OCI-LY3 (cell line): ENCODE results near the gene ZC3H7B.

ENCODE experiments used
- H2AFZ ChIP-seq: fragments of 200-600, 300-600 bp; shearing (Covaris generic); 2 replicates; pipeline ENCODE4 v1.6.0; 2014; ENCODE audit warnings: antibody characterized with exemption, low read depth, low read length
- H3K27ac ChIP-seq: fragments of 200-600, 300-600 bp; sonication (generic); 2 replicates; pipeline ENCODE4 v1.5.1; 2014; ENCODE audit warnings: mild to moderate bottlenecking, low read length, moderate library complexity, mixed read lengths
- H3K27me3 ChIP-seq: fragments of 200-600, 300-600 bp; sonication (generic); 2 replicates; pipeline ENCODE4 v1.6.1; 2014; ENCODE audit warnings: low read depth, low read length, mixed read lengths
- H3K36me3 ChIP-seq: fragments of 200-600, 300-600 bp; sonication (generic); replicated peaks from 2 replicates; pipeline ENCODE3; 2014; ENCODE audit warnings: low read depth, low read length, mixed read lengths
- H3K4me1 ChIP-seq: fragments of 300-600, 200-600 bp; sonication (generic); 2 replicates; pipeline ENCODE4 v1.6.1; 2014; ENCODE audit warnings: low read length, mixed read lengths
- H3K4me2 ChIP-seq: fragments of 200-600, 300-600 bp; sonication (generic); 2 replicates; pipeline ENCODE4 v1.6.1; 2014; ENCODE audit warnings: low read length, mixed read lengths
- H3K4me3 ChIP-seq: fragments of 300-600, 200-600 bp; sonication (generic); 2 replicates; pipeline ENCODE4 v1.5.1; 2014; ENCODE audit warnings: antibody characterized with exemption, mild to moderate bottlenecking, low read length, moderate library complexity
- H3K79me2 ChIP-seq: fragments of 300-600, 200-600 bp; shearing (Covaris generic); 2 replicates; pipeline ENCODE4 v1.6.1; 2014; ENCODE audit warnings: mild to moderate bottlenecking, low read length, mixed read lengths
- H3K9ac ChIP-seq: fragments of 300-600, 200-600 bp; shearing (Covaris generic); 2 replicates; pipeline ENCODE4 v1.6.0; 2014; ENCODE audit warnings: mild to moderate bottlenecking, low read length, moderate library complexity
- H3K9me3 ChIP-seq: fragments of 200-600, 300-600 bp; shearing (Covaris generic); 2 replicates; pipeline ENCODE4 v1.6.1; 2014; ENCODE audit warnings: low read length, mixed read lengths; ENCODE audit not compliant: insufficient read depth
- H4K20me1 ChIP-seq: fragments of 200-600, 300-600 bp; sonication (generic); 2 replicates; pipeline ENCODE4 v1.6.1; 2016; ENCODE audit warnings: low read length, mixed read lengths; ENCODE audit not compliant: insufficient read depth
- EZH2phosphoT487 ChIP-seq: fragments of 200-600 bp; shearing (Covaris generic); IDR thresholded peaks from 2 replicates; pipeline ENCODE4 v1.6.1; 2018; ENCODE audit warnings: antibody characterized with exemption, mixed run types, low read depth
- TF ChIP-seq, protein P1 (sequence below): fragments of 200-600, 300-600 bp; sonication (generic); IDR thresholded peaks from 2 replicates; pipeline ENCODE4 v1.5.1; 2014; ENCODE audit warnings: antibody characterized with exemption, low read length, low read depth

The ZC3H7B gene

DNA sequence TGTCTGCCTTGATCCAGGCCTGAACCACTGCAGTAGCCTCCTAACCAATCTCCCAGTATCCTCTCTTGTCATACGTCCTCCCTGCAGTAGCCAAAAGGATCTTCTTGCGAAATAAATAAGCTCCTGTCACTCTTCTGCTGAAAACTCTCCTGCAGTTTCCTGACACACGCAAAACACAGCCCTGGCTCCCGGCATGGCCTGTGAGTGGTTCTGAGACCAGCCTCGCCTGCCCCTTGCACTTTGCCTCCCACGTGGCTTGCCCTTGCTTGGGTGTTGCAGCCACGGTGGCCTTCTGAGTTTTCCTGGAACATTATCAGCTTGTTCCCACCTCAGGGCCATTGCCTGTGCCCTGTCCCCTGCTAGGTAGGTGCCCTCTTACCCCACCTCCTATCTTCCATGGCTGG lies 7.2 kb downstream of the ZC3H7B start:
- no peak overlapping the region for H3K4me2 ChIP-seq
- H3K36me3 ChIP-seq: peaks cover 41% of the 10 kb centered on the region

DNA sequence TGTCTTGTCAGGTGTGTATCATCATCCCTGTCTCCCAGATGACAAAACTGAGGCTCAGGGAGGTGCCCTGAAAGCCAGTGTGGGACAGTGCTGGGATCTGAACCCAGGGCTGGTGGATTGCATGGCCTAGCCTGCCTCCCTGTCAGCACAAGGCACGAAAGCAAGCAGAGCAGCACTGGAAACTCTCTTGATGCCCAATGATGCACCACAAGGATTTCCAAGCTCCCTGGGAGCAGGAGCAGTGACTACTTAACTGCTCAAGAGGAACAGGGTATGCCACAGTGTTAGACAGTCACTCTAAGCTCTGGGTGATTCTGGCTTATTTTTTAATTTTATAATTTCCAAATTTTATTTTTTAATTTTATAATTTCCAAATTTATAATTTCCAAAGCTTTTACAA lies 9.0 kb downstream of the ZC3H7B start:
- Histone ChIP-seq H4K20me1 (peaks cover 46% of the 10 kb centered on the region), H3K79me2 (peaks cover 98% of the 10 kb centered on the region), H3K27ac (no peak overlapping the region), H3K27me3 (no peaks in the 10 kb centered on the region), H3K9ac (no peak overlapping the region), H3K36me3 (peaks cover 33% of the 10 kb centered on the region), H2AFZ (no peak overlapping the region), H3K4me1 (no peaks in the 10 kb centered on the region), H3K9me3 (no peaks in the 10 kb centered on the region), H3K4me3 (no peak overlapping the region), H3K4me2 (no peak overlapping the region)
- TF ChIP-seq EZH2phosphoT487: no peak
- TF ChIP-seq, protein P1, sequence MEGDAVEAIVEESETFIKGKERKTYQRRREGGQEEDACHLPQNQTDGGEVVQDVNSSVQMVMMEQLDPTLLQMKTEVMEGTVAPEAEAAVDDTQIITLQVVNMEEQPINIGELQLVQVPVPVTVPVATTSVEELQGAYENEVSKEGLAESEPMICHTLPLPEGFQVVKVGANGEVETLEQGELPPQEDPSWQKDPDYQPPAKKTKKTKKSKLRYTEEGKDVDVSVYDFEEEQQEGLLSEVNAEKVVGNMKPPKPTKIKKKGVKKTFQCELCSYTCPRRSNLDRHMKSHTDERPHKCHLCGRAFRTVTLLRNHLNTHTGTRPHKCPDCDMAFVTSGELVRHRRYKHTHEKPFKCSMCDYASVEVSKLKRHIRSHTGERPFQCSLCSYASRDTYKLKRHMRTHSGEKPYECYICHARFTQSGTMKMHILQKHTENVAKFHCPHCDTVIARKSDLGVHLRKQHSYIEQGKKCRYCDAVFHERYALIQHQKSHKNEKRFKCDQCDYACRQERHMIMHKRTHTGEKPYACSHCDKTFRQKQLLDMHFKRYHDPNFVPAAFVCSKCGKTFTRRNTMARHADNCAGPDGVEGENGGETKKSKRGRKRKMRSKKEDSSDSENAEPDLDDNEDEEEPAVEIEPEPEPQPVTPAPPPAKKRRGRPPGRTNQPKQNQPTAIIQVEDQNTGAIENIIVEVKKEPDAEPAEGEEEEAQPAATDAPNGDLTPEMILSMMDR: no peak

More for the DNA sequence above, 7.2 kb downstream of the ZC3H7B start:
- no peak overlapping the region for H3K9ac ChIP-seq
- no peak overlapping the region for H2AFZ ChIP-seq
- H3K4me1 ChIP-seq: no peaks in the 10 kb centered on the region
- TF ChIP-seq, protein P1: no peak
- no peak for TF ChIP-seq EZH2phosphoT487
- H3K4me3 ChIP-seq: no peak overlapping the region
- H3K79me2 ChIP-seq: peaks cover 99% of the 10 kb centered on the region
- H3K9me3 ChIP-seq: no peaks in the 10 kb centered on the region
- no peak overlapping the region for H3K27ac ChIP-seq
- no peaks in the 10 kb centered on the region for H3K27me3 ChIP-seq
- H4K20me1 ChIP-seq: peaks cover 54% of the 10 kb centered on the region

DNA sequence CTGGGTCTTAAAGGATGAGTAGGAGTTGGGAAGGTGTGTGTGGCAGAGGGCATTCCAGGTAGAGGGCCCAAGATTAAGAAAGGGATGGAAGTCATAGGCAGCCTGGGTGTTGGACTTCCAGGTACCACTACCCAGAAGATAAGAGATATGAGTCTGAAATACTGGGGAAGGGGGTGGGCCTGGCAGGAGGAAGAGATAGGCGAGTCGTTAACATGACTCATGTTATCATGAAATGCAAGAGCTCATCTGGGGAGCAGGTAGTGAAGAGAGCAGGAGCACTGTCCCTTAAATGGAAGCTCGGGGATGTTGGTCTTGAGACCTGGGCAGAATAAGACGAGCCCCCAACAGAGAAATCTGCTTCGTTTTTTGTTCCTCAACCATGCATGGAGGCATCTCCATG lies 10.2 kb downstream of the ZC3H7B start:
- Histone ChIP-seq H3K9ac (no peak overlapping the region), H3K79me2 (peaks cover 98% of the 10 kb centered on the region), H3K9me3 (no peaks in the 10 kb centered on the region), H3K4me3 (no peak overlapping the region), H3K27me3 (no peaks in the 10 kb centered on the region), H3K4me1 (no peaks in the 10 kb centered on the region), H3K36me3 (peaks cover 27% of the 10 kb centered on the region), H3K27ac (no peak overlapping the region), H3K4me2 (no peak overlapping the region), H4K20me1 (peaks cover 43% of the 10 kb centered on the region), H2AFZ (no peak overlapping the region)
- no peak for TF ChIP-seq EZH2phosphoT487

DNA sequence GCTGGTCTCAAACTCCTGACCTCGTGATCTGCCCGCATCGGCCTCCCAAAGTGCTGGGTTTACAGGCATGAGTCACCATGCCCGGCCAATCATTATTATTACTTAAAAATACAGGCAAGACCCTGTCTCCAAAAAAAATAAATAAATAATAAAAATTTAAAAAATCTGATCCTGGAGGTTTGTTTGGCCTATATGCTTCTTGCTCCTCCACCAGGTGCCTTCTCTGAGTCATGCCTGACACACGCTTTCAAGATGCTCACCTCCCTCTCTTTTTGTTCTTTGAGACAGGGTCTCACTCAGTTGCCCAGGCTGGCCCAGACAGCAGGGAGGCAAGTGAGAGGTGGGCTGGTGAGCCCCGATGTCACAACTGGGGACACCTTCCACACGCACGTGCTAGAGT lies 13.5 kb downstream of the ZC3H7B start:
- TF ChIP-seq, protein P1: no peak
- TF ChIP-seq EZH2phosphoT487: no peak
- no peak overlapping the region for H3K4me3 ChIP-seq

DNA sequence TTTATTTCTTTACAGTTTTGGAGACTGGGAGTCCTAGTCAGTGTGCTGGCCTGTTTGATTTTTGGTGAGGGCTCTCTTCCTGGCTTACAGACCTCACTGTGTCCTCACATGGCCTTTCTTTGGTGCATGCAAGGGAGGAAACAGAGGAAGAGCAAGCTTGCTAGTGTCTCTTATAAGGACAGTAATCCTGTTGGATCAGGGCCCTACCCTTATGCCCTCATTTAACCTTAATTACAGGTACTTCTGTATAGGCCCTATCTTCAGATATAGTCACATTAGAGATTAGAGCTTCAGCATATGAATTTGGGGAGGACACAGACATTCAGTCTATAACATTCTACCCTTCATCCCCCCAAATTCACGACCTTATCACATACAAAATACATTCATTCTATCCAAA lies 14.3 kb downstream of the ZC3H7B start:
- TF ChIP-seq, protein P1: no peak
- no peak for TF ChIP-seq EZH2phosphoT487
- Histone ChIP-seq H4K20me1 (peaks cover 21% of the 10 kb centered on the region), H3K4me1 (no peaks in the 10 kb centered on the region), H2AFZ (no peak overlapping the region), H3K36me3 (peaks cover 7% of the 10 kb centered on the region), H3K9ac (no peak overlapping the region), H3K79me2 (peaks cover 96% of the 10 kb centered on the region), H3K9me3 (no peaks in the 10 kb centered on the region), H3K4me2 (no peak overlapping the region), H3K27me3 (no peaks in the 10 kb centered on the region), H3K4me3 (no peak overlapping the region), H3K27ac (no peak overlapping the region)

More for the DNA sequence above, 13.5 kb downstream of the ZC3H7B start:
- peaks cover 96% of the 10 kb centered on the region for H3K79me2 ChIP-seq
- no peaks in the 10 kb centered on the region for H3K4me1 ChIP-seq
- peaks cover 10% of the 10 kb centered on the region for H3K36me3 ChIP-seq
- H4K20me1 ChIP-seq: peaks cover 25% of the 10 kb centered on the region
- no peak overlapping the region for H3K27ac ChIP-seq
- no peak overlapping the region for H3K4me2 ChIP-seq
- H3K9ac ChIP-seq: no peak overlapping the region
- H3K27me3 ChIP-seq: no peaks in the 10 kb centered on the region
- H3K9me3 ChIP-seq: no peaks in the 10 kb centered on the region
- no peak overlapping the region for H2AFZ ChIP-seq
